ENCODE data around the gene LRP10.
A peak's percentile ranks its signal among the peaks of the same experiment; 100 is the strongest.
"Not testable (repeated sequence)": the region's sequence is repeated elsewhere in the genome, so short reads cannot be mapped to it uniquely, and the experiment has no call there.

LRP10 gene

DNA sequence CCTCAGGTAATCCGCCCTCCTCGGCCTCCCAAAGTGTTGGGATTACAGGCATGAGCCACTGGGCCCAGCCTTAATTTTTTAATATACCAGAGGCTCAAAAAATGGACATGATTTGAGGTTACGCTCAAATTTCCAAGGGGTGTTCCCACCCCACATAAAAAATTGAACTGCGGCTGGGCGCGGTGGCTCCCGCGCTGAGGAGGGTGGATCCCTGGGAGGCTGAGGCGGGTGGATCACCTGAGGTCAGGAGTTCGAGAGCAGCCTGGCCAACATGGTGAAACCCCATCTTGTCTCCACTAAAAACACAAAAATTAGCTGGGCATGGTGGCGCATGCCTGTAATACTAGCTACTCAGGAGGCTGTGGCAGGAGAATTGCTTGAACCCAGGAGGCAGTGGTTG lies 17.2 kb upstream of the LRP10 start:
- not testable (repeated sequence) for DNase-seq (ENCODE audit: low read depth); H3K4me3 ChIP-seq (ENCODE audit: low read length); H3K27me3 ChIP-seq (replicated peaks; ENCODE audit: control insufficient read depth, insufficient read depth, low read length); H3K9me3 ChIP-seq (ENCODE audit: control insufficient read depth, low read length); H3K36me3 ChIP-seq (ENCODE audit: control insufficient read depth, insufficient read depth, low read length, severe bottlenecking); H3K9ac ChIP-seq (ENCODE audit: low read length)
- H3K4me1 ChIP-seq (ENCODE audit: control insufficient read depth, insufficient read depth, low read length): peaks cover 41% of the 10 kb centered on the region

DNA sequence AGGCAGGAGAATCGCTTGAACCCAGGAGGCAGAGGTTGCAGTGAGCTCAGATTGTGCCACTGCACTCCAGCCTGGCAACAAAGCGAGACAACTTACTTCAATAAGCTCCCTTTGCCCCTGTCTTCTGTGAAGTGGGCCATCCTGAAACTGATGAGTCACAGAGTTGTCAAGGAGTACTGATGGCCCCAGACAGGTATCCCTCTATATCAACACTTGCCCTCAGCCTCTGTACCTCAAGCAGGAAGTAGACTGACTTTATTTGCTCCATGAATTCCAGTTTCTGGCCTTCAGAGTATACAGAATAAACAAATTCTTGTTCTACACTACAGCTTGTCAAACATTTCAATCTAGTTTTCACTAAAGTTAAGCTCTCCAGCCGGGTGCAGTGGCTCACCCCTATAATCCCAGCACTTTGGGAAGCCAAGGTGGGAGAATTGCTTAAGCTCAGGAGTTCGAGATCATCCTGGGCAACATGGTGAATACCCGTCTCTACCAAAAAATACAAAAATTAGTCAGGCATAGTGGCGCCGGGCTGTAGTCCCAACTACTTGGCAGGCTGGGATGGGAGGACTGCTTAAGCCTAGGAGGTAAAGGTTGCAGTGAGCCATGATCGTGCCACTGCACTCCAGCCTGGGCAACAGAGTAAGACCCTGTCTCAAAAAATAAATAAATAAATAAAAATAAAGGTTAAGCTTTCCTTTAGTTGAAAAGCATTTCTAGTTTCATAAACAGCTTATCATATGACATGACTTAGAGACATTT lies 16.4 kb upstream of the LRP10 start:
- Histone ChIP-seq H3K36me3 (ENCODE audit: control insufficient read depth, insufficient read depth, low read length, severe bottlenecking) (no peaks in the 10 kb centered on the region), H3K27me3 (replicated peaks; ENCODE audit: control insufficient read depth, insufficient read depth, low read length) (no peaks in the 10 kb centered on the region), H3K9ac (ENCODE audit: low read length) (no peak overlapping the region), H3K4me3 (ENCODE audit: low read length) (no peak overlapping the region), H3K4me1 (ENCODE audit: control insufficient read depth, insufficient read depth, low read length) (peaks cover 32% of the 10 kb centered on the region), H3K9me3 (ENCODE audit: control insufficient read depth, low read length) (no peaks in the 10 kb centered on the region)
- DNase-seq (ENCODE audit: low read depth): no peak

DNA sequence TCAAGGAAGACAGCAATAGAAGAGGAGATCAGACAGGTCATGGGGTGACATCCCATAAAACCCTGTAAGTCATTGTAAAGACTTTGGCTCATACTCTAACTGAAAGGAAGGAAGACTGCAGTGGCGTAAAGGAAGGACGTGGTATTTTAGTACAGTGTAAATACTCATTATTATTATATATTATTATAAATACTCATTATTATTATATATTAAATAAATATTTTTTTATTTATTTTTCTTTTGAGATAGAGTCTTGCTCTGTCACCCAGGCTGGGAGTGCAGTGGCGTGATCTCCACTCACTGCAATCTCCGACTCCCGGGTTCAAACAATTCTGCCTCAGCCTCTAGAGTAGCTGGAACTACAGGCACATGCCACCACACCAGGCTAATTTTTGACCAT lies 15.1 kb upstream of the LRP10 start:
- no peaks in the 10 kb centered on the region for H3K36me3 ChIP-seq (ENCODE audit: control insufficient read depth, insufficient read depth, low read length, severe bottlenecking)
- no peaks in the 10 kb centered on the region for H3K27me3 ChIP-seq (replicated peaks; ENCODE audit: control insufficient read depth, insufficient read depth, low read length)
- H3K4me1 ChIP-seq (ENCODE audit: control insufficient read depth, insufficient read depth, low read length): peaks cover 20% of the 10 kb centered on the region
- H3K9me3 ChIP-seq (ENCODE audit: control insufficient read depth, low read length): peaks cover under 1% of the 10 kb centered on the region
- H3K9ac ChIP-seq (ENCODE audit: low read length): no peak overlapping the region
- no peak for DNase-seq (ENCODE audit: low read depth)
- no peak overlapping the region for H3K4me3 ChIP-seq (ENCODE audit: low read length)

DNA sequence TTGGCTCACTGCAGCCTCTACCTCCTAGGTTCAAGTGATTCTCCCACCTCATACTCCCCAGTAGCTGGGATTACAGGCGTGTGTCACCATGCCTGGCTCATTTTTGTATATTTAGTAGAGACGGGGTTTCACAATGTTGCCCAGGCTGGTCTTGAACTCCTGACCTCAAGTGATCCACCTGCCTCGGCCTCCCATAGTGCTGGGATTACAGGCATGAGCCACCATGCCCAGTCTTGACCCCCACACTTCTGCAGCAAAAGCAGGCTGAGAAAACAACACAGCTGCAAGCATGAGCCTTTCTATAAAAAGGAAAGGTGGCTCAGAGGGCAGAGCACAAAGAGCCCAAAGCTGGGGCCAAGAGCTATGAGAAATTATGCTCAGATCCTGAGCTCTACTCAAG lies 11.2 kb upstream of the LRP10 start:
- not testable (repeated sequence) for DNase-seq (ENCODE audit: low read depth); H3K4me1 ChIP-seq (ENCODE audit: control insufficient read depth, insufficient read depth, low read length); H3K9me3 ChIP-seq (ENCODE audit: control insufficient read depth, low read length); H3K36me3 ChIP-seq (ENCODE audit: control insufficient read depth, insufficient read depth, low read length, severe bottlenecking); H3K9ac ChIP-seq (ENCODE audit: low read length); H3K27me3 ChIP-seq (replicated peaks; ENCODE audit: control insufficient read depth, insufficient read depth, low read length); H3K4me3 ChIP-seq (ENCODE audit: low read length)

DNA sequence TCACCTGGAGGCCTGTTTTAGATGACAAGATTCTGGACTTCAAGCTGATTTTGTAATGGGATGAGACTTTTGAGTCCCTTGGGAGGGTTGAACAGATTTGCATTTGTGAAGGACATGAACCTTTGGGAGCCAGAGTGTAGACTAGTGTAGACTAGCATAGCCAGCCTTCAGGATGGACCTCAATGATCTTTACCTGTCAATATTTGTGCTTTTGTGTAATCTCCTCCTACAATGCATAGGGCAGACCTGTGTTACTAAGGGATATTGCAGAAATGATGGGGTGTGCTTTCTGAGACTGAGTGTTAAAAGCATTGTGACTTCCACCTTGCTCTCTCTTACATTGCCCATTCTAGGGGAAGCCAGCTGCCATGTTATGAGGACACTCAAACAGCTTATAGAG lies 9.9 kb upstream of the LRP10 start:
- no peak for DNase-seq (ENCODE audit: low read depth)
- H3K9me3 ChIP-seq (ENCODE audit: control insufficient read depth, low read length): peaks cover 5% of the 10 kb centered on the region
- no peak overlapping the region for H3K9ac ChIP-seq (ENCODE audit: low read length)
- H3K27me3 ChIP-seq (replicated peaks; ENCODE audit: control insufficient read depth, insufficient read depth, low read length): no peaks in the 10 kb centered on the region
- H3K36me3 ChIP-seq (ENCODE audit: control insufficient read depth, insufficient read depth, low read length, severe bottlenecking): no peaks in the 10 kb centered on the region
- H3K4me1 ChIP-seq (ENCODE audit: control insufficient read depth, insufficient read depth, low read length): no peaks in the 10 kb centered on the region
- no peak overlapping the region for H3K4me3 ChIP-seq (ENCODE audit: low read length)

DNA sequence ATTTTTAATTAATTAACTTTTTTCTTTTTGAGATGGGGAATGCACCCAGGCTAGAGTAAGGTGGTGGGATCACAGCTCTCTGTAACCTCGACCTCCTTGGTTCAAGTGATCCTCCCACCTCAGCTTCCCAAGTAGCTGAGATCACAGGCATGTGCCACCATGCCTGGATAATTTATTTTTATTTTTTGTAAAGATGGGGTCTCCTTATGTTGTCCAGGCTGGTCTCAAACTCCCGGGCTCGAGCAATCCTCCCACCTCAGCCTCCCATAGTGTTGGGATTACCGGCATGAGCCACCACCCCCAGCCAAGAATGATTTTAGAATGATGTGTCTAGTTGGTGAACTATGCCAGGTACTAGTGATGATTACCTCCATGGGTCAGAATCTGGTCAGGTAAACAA lies 6.6 kb upstream of the LRP10 start:
- Histone ChIP-seq H3K4me1 (ENCODE audit: control insufficient read depth, insufficient read depth, low read length) (no peaks in the 10 kb centered on the region), H3K27me3 (replicated peaks; ENCODE audit: control insufficient read depth, insufficient read depth, low read length) (no peaks in the 10 kb centered on the region), H3K36me3 (ENCODE audit: control insufficient read depth, insufficient read depth, low read length, severe bottlenecking) (no peaks in the 10 kb centered on the region), H3K9me3 (ENCODE audit: control insufficient read depth, low read length) (peaks cover 5% of the 10 kb centered on the region), H3K9ac (ENCODE audit: low read length) (no peak overlapping the region), H3K4me3 (ENCODE audit: low read length) (no peak overlapping the region)
- DNase-seq (ENCODE audit: low read depth): no peak

DNA sequence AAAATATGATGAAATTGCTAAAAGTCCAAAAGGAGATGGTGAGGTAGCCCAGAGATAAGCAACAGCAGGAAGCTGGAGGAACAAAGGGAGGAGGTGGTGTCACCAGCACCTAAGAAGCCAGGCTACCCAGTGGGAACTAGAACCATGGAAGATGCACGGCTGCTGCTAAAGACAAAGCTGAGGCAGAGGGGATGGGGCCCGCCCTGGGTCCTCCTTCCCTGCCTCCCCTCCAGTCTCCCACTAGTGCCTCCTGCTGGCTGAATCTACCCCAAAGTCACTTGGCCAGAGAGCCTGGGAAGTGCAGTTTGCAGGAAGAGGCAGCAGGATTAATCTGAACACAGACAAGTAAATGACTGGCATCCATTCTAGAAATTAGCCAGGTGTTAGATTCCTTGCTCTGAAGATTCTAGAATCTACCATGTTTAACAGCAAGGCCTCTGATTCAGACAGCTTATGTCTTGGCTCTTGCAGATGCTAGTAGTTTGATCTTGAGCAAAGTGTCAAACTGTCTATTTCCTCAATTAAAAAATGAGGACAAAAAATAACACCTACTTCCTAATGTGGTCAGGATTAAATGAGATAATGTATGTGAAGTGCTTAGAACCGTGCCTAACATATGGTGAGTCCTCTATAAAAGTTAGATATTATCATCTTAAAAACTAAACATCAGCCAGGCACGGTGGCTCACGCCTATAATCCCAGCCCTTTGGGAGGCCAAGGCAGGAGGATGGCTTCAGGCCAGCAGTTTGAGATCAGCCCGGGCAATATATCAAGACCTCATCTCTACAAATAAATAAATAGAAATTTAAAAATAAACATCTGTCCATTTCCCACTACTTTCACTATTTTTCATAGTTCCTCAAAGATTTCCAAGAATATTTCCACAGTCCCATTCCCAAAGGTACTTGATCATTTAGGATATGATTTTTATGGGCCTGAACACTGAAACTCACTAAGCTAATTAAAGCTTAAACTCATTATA lies 5.8 kb upstream of the LRP10 start:
- peaks cover 5% of the 10 kb centered on the region for H3K9me3 ChIP-seq (ENCODE audit: control insufficient read depth, low read length)

DNA sequence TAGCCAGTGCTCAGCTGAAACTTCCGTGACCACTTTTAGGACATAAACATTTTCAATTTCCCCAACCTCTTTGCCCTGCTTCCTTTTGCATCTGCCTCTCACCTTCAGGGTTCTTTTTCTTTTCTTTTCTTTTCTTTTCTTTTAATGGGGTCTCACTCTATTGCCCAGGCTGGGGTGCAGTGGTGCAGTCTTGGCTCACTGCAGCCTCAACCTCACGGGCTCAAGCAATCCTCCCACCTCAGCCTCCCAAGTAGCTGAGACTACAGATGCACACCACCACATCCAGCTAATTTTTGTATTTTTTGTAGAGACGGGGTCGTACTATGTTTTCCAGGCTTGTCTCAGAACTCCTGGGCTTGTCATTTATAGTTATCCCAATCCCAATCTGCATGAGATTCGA lies 4.7 kb upstream of the LRP10 start:
- Histone ChIP-seq H3K27me3 (replicated peaks; ENCODE audit: control insufficient read depth, insufficient read depth, low read length) (no peaks in the 10 kb centered on the region), H3K4me1 (ENCODE audit: control insufficient read depth, insufficient read depth, low read length) (peaks cover 8% of the 10 kb centered on the region), H3K9ac (ENCODE audit: low read length) (no peak overlapping the region), H3K4me3 (ENCODE audit: low read length) (no peak overlapping the region), H3K36me3 (ENCODE audit: control insufficient read depth, insufficient read depth, low read length, severe bottlenecking) (no peaks in the 10 kb centered on the region), H3K9me3 (ENCODE audit: control insufficient read depth, low read length) (peaks cover under 1% of the 10 kb centered on the region)
- DNase-seq (ENCODE audit: low read depth): no peak

More for the DNA sequence above, 5.8 kb upstream of the LRP10 start:
- no peak overlapping the region for H3K9ac ChIP-seq (ENCODE audit: low read length)
- DNase-seq (ENCODE audit: low read depth): no peak
- no peaks in the 10 kb centered on the region for H3K27me3 ChIP-seq (replicated peaks; ENCODE audit: control insufficient read depth, insufficient read depth, low read length)
- peaks cover 4% of the 10 kb centered on the region for H3K4me1 ChIP-seq (ENCODE audit: control insufficient read depth, insufficient read depth, low read length)
- H3K4me3 ChIP-seq (ENCODE audit: low read length): no peak overlapping the region
- no peaks in the 10 kb centered on the region for H3K36me3 ChIP-seq (ENCODE audit: control insufficient read depth, insufficient read depth, low read length, severe bottlenecking)

DNA sequence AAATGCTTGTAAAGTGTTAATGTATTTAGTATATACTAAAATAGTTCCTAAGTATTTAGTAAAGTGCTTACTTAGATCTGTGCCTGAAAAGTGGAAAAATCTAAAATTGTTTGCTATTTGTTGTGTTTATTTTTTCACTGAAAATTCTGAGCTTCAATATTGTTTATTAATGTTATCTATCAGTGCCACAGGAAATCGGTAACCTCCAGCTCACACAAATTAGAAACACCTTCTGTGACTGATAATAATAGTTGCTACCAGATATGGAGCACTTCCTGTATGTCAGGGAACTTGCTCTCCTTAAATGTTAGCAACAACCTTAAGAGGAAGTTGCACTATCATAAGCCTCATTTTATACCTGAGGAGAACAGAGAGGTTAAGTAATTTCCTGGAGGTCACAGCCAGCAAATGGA lies 723 bp upstream of the LRP10 start:
- Histone ChIP-seq H3K4me3 (ENCODE audit: low read length) (peak overlapping the region; percentile 81), H3K9ac (ENCODE audit: low read length) (peak overlapping the region; percentile 93), H3K4me1 (ENCODE audit: control insufficient read depth, insufficient read depth, low read length) (peaks cover 19% of the 10 kb centered on the region), H3K27me3 (replicated peaks; ENCODE audit: control insufficient read depth, insufficient read depth, low read length) (no peaks in the 10 kb centered on the region), H3K9me3 (ENCODE audit: control insufficient read depth, low read length) (no peaks in the 10 kb centered on the region), H3K36me3 (ENCODE audit: control insufficient read depth, insufficient read depth, low read length, severe bottlenecking) (peaks cover 20% of the 10 kb centered on the region)
- no peak for DNase-seq (ENCODE audit: low read depth)

DNA sequence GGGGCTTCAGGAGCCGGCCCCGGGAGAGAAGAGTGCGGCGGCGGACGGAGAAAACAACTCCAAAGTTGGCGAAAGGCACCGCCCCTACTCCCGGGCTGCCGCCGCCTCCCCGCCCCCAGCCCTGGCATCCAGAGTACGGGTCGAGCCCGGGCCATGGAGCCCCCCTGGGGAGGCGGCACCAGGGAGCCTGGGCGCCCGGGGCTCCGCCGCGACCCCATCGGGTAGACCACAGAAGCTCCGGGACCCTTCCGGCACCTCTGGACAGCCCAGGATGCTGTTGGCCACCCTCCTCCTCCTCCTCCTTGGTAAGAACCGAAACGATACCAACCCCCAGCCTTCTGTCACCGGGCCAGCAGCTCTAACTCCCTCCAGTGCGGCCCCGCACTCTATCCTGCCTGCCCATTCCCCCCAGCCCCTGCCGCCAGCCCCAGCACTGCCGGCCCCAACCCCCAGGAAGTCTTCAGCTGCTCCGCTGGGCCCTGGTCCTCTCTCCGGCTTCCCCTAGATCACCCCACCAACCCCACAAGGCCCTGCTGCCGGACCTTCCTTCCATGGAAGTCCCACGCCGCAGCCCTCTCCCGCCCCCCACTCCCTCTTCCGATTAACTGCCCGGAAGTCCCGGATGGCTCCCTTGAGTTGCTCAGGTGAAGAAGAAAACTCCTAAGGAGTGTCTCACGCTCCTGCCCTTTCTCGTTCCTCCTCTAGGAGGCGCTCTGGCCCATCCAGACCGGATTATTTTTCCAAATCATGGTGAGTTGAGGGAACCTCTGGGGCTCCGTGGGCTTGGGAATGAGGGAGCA lies 693 bp downstream of the LRP10 start:
- peak overlapping the region; percentile 81 for H3K4me3 ChIP-seq (ENCODE audit: low read length)
- H3K9me3 ChIP-seq (ENCODE audit: control insufficient read depth, low read length): no peaks in the 10 kb centered on the region
- H3K4me1 ChIP-seq (ENCODE audit: control insufficient read depth, insufficient read depth, low read length): peaks cover 19% of the 10 kb centered on the region
- H3K9ac ChIP-seq (ENCODE audit: low read length): peak overlapping the region; percentile 93
- no peaks in the 10 kb centered on the region for H3K27me3 ChIP-seq (replicated peaks; ENCODE audit: control insufficient read depth, insufficient read depth, low read length)
- H3K36me3 ChIP-seq (ENCODE audit: control insufficient read depth, insufficient read depth, low read length, severe bottlenecking): peaks cover 35% of the 10 kb centered on the region
- peak; percentile 96 for DNase-seq (ENCODE audit: low read depth)
